C4-2B (cell line): ENCODE measurements around the gene SMARCA5.

Source experiments
- CTCF ChIP-seq: fragments of 450-650 bp; conservative IDR thresholded peaks from 2 replicates; pipeline ENCODE4 v1.5.1; 2017; ENCODE audit warnings: mild to moderate bottlenecking
- ZFX ChIP-seq: fragments of 450-650 bp; IDR thresholded peaks from 2 replicates; pipeline ENCODE4 v1.6.1; 2017

GRCh38 chr4:143477487-143477886 lies 36.0 kb upstream of the SMARCA5 start:
- TF ChIP-seq CTCF (no peak), ZFX (no peak)
